NCI-H1436 (cell line): Measurements from ENCODE around the gene MAGI2.

ENCODE experiments used
- DNase-seq: peaks from one replicate; lab custom pipeline; 2025; lab: John Stamatoyannopoulos, UW

The MAGI2 gene

DNA sequence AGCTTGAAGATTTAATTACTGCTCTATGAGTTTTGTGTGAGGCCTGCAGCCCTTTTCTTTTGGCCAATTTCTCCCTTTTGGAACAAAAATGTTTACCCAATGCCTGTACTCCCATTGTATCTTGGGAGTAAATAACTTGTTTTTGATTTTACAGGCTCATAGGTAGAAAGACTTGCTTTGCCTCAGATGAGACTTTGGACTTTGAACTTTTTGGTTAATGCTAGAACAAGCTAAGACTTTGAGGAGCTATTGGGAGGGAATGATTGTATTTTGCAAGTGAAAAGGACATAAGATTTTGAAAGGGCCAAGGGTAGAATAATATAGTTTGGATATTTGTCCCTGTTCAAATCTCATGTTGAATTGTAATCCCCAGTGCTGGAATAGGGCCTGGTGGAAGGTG lies 152.0 kb downstream of the MAGI2 start:
- no peak for DNase-seq

DNA sequence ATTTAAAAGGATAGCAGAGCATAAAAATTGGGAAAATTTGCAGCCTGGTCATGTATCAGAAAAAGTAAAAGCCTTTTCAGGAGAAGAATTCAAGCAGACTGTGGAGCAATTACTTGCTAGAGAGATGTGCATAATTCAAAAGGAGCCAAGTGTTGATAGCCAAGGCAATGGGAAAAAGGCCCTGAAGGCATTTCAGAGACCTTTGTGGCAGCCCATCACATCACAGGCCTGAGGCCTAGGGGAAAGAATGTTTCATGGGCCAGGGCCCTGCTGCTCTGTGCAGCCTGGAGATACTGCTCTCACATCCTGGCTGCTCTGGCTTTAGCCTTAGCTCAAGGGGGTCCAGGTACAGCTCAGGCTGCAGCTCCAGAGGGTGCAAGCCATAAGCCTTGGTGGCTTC lies 152.9 kb downstream of the MAGI2 start:
- no peak for DNase-seq

DNA sequence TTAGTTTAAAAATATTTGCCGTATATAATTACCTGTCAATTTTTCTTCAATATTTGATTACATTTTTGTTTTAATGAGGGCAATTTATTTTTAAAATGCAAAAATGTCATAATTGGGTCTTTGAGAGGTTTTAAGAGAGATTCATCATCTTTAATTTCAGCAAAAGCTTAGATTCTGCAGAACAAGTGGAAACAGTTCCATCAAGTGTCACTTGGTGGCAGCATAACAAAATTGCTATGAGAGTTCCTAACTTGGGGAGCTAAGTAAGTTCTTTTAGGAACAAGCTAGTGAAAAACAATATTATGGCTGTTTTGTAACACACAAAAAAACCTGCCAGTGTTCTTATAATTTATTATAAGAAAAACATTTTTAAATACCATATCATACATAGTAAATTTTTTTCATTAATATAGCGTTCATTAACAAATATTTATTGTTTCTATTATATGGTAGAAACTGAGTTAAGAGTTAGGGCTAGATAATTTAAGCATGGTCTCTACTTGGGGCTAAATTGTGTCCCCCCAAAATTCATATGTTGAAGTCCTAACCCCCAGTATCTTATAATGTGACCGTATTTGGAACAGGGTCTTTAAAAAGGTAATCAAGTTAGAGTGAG lies 155.2 kb downstream of the MAGI2 start:
- peak; percentile 4 for DNase-seq

DNA sequence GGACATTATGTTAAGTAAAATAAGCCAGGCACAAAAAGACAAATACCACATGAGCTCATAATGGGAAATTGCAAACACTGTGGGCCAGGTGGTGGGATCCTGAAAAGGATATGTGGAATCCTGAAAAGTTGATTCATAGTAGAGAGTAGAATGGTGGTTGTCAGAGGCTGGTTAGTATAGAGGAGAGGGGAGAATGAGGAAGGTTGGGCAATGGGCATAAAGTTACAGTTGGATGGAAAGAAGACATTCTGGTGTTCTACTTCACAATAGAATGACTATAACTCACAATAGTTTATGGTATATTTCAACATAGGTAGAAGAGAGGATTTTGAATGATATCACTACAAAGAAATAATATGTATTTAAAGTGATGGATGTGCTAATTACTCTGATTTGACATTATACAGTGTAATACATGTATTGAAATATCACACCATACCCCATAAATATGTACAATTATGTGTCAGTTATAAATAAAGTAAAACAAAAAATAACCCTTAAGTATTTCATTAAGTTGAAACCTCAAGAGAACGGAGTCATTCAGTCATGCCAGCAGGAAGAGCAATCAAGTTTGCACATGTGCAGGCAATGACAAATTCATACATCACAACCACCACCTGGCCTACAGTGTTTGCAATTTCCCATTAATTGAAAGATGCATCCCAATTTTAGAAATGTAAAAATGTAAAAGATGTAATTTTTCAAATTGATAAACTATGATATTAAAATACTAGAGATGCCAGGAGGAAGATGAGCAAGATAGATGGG lies 156.7 kb downstream of the MAGI2 start:
- no peak for DNase-seq

DNA sequence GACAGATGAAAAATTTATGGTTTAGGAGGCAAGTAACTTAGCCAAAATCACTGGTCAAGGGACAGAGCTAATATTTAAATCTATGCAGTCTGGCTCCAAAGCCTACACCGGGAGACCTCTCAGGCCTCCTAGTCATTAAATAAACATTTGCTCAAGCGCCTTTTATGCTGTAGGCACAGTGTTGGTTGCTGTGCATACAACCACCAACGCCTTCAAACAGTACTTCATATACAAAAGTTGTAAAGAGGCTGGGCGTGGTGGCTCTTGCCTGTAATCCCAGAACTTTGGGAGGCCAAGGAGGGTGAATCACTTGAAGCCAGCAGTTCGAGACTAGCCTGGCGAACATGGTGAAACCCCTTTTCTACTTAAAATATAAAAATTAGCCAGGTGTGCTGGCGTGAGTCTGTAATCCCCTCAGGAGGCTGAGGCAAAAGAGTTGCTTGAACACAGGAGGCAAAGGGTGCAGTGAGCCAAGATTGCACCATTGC lies 159.8 kb downstream of the MAGI2 start:
- no peak for DNase-seq

DNA sequence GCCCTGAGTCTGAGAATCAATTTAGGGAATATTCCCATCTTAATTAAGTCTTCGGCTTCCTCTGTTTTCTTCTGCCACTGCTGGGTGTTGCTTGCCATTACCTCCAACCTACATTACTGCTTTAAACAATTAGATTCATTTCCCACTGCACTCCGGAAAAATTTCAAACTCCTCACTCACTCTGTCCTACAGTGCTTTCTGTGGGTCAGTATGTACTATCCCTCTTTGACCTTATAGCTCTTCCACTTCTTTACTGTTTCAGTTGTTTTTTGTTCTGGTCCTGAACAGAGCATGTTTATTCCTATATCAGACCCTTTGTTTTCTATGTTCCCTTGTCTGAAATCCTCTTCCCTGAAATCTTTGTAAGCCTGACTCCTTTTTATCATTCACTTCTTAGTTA lies 160.6 kb downstream of the MAGI2 start:
- DNase-seq = no peak

DNA sequence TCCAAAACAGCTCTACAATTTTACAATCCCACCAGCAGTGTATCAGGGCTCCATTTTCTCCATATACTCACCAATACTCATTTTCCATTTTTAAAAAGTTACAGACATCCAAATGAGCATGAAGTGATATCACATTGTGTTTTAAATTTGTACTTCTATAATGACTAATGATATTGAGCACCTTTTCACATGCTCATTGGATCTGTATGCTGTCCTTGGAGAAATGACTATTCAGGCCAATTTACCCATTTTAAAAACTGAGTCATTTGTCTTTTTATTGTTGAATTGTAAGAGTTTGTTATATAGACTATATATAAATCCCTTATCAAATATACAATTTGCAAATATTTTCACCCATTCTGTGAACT lies 162.0 kb downstream of the MAGI2 start:
- DNase-seq = no peak

DNA sequence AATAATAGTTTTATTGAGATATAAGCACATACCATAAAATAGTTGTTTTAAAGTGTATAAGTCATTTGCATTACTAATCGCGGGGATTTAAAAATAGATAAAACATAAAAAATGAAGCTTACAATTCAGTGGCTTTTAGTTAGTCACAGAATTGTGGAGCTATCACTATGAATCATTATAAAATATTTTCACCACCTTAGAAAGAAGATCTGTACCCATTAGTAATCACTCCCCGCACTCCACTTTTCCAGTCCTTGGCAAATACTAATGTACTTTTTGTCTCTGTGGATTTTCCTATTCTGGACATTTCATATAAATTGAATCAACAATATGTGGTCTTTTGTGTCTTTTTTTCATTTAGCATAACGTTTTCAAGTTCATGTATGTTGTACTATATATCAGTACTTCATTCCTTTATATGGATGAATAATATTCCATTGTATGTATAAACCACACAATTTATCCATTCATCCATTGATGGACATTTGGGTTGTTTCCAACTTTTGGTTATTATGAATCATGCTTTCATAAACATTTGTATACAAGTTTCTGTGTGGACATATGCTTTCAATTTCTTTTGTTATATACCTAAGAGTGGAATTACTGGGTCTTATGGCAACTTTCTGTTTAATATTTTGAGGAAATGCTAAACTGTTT lies 162.5 kb downstream of the MAGI2 start:
- DNase-seq = no peak

DNA sequence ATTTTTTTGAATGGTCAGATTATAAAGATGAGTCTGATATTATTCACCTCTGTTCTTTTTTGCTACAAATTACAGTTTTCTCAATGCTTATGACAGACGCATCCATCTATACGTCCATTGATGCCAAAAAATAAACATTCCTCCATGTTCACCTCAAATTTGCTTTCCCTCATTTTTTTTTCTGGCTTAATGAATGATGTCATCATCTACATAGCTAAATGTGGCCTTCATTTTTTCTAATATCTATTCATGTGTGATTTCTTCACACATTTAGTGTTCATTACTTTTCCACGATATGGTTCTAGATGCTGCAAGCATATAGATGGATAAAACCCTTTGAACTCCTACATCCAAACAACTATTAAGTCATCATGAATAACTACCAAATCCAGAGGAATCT lies 163.1 kb downstream of the MAGI2 start:
- no peak for DNase-seq

DNA sequence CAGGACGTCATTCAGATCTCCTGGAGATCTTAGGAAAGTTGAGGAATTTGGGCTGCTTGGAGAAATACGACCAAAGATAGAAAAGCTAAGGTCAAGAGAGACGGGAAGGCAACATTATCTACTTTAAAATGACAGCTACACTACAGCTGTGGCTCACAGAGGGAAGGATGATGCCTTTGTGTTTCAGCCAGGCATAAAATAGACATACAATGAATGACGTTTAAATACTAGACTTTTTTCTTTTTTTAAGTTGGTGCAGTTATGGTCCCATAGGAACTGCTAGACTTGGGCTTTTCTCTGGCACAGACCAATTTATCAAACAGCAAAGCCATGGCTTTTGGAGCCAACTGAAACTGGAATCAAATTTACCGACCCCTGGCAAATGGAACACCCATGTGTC lies 164.8 kb downstream of the MAGI2 start:
- no peak for DNase-seq

DNA sequence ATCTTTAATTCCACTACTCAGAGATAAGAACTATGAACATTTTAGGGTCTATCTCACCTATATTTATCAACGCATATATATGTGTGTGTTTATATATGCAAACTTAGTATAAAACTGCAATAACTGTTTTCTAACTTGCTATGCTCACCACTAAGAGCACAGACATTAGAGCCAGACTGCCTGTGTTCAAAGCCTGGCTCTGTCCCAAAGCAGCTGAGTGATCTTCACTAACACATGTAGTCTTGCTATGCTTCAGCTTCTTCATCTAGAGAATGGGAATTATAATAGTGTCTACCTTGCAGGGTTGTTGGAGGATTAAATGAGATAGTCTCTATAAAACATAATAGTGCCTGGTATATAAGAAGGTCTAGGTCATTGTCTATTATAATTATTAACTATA lies 165.5 kb downstream of the MAGI2 start:
- DNase-seq = no peak

DNA sequence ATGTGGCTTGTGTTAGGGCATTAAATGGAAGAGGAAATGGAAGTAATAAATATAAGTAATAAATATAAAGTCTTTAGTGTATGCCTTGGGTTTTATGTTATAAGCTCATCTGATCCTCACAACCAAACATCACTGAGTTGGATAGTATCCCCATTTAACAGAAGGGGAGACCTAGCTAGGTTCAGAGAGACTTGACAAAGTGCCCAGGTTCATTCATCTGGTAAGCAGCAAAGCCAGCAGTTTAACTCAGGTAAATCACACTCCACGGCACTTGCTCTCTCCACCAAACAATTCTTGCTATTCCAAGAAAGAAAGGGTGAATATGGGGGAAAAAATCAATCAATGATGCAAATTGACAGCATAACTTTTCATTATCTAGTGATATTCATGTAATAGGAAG lies 167.3 kb downstream of the MAGI2 start:
- DNase-seq = no peak

DNA sequence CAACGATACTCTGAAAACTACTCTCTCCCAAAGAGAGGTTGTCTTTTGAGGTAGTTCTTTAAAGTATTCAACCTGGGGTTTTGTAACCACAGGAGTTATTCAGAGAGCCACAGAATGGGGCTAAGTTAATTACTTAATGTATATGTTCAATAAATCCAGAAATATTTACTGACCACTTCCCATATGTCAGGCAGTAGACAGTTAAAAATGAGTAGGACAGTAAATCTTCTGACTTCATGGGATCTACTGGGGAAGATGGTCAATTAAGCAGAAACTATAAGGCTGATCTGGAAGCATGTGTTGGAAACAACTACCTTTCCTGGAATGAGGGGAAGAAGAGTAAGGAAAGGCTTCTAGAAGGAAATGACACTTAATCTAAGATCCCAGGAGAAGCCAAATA lies 167.7 kb downstream of the MAGI2 start:
- DNase-seq = no peak

DNA sequence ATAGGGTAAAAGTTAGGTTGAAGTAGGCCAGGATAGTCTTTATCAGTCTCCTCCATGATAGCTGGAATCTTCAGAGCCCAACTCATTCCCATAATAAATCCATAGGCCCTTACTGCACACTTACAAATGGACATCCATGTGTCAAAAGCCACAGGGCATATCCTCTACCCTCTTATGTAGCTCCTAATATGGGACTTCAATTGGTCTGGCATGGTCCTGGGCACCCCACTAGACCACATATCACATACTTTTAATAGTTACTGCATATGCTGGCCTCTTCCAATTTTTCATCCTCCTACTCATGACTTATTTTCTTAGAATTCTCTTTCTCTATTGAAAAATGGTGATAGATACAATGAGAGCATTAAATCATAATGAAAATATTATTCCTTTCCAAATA lies 169.3 kb downstream of the MAGI2 start:
- DNase-seq = no peak

DNA sequence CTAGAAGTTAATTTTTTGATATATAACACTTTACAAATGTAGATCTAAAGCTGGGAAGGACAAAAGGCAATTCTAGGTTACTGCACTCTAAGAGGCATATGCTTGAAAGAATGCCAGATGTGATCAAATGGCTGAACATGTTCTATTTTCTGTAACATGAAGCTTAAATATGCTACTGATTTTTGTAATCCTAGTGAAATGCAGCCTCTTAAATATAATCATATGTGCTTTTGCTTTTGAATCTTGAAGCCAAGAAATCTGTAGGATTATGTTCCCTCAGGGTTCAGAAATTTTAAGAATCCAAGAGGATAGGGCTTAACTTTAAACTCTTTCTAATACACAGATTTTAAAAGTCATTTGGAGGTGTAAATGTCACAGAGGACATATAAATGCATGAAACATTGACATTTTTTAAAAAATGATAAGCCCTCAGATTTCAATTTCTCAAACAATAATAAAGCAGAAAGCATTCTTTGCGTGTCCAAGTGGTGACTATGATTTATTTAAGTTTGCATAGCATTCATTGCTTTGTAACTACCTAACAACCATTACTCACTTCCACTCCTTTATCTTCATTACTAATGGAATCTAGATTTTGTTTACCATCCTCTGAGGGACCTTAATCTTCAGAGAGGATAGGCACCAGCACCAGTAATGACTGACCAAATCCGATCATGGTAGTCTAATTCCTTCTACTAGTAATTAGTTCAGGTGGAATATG lies 170.4 kb downstream of the MAGI2 start:
- DNase-seq = no peak

DNA sequence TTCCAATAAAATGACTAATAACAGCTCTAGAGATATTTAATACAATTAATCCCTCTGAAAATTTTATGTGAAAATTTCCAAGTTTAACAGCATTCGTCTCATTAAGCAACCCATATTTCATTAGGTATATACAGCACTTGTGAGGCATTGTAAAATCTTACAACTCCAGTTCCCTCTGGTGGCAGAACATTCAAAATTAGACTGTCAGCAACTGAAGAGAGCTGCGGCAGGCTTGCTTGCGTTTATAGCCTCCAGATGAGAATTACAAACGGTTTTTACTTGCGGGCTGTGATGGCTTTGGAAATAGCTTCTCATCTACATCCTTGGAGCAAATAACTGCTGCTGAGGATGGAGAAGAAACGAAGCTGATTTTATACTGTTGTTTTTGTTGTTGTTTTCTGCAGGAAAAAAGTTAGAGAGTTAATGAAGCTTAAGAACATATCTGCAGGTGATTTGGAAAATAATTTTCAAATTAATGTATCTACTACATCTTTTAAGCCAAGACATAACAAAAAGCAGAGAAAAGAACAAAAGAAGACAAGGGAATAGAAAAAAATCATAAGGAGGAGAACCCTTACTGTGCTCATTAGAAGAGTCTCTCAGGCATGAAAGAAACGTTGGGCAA lies 171.3 kb downstream of the MAGI2 start:
- DNase-seq = no peak

DNA sequence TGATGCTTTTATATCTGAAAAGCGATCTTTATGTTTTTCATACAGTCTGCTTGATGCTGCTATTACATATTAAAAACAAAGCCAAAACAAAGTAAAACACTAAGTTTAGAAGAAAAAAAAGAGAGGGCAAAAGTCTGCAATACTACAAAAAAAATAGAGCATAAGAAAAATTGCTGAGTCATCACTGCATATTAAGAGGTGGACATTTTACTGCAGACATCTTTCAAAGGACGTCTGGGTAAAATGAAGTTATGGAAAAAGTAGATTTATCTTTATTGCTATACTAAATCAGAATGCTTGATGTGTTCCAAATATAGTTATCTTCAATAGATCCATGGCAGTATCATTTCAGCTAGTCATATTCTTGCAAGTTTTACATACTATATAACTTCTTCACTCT lies 172.0 kb downstream of the MAGI2 start:
- no peak for DNase-seq

DNA sequence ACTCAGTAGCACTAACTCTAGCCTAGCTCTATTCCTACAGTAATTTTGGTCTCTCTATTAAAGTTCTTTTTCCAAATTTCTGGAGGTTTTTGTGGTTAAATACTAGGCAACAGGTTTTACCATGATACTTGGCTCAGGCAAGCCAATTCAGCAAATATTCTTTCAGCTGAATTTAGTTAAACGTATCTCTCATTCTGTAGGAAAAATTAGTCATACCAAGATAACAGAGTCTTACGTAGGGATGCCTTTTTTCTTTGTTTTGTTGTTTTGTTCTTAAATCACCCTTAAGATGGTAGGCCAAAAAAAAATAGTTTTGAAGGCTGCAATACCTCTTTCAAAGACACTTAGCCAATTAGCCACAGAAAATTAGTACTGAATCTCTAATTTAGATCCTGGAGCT lies 180.5 kb downstream of the MAGI2 start:
- no peak for DNase-seq

DNA sequence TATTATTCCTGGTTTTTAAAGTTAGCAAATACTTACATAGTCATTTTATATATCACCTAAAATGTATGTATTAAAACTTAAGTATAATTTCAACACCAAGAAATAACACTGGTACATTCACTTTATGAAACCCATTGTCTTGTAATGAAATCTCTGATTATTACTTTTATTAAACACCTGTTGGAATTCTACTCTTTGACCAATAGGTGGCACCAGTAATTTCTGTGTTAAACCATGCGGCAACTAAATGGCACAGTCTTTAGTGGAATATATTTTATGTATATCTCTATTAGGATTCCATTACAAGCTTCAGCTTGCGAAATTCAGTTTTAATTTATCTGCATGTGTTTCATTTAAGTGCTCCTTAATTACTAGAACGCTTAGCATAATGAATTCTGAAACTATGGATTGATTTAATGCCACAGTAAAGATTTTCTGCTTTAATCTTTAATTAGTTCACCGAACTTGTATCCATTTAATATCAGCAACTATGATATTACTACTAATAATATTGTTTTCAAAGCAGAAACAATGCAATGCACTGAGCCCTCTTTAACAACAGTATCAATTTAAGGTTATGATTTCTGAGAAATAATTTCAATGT lies 181.3 kb downstream of the MAGI2 start:
- no peak for DNase-seq

DNA sequence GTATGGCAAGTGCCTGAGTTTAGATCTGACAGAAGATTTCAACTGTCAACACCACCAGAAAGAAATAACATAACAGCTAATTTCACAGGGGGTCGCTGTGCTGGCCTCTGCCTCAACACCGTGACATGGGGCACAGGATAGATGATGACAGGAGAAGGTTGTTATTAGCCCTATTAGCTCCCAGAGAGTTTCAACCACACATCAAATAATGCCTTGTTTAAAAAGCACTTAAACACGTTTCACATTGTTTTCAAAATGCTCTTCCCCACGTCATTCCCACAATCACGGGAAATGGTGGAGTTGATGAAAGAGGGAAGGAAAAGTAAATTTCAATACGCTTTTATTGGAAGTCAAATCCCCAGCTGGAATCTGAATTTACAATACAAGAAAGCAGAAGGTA lies 184.7 kb downstream of the MAGI2 start:
- no peak for DNase-seq

DNA sequence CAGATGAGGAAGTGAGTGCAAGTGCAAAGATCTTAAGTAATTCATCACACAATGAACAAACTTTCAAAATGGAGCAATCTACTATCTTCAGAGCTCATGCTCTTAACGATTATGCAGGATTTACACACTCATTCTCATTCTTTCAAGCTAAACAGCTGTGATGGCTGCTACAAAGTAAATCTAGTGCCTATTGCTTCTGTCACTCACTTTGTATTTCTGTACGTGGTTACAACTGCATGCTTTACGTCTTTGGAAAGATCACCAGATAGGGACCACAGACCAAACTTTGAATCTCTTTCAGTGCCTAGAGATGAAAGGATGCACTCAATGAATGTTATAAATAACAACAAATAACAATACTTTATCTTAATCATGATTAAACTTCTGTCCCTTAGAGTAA lies 194.6 kb downstream of the MAGI2 start:
- DNase-seq = no peak

DNA sequence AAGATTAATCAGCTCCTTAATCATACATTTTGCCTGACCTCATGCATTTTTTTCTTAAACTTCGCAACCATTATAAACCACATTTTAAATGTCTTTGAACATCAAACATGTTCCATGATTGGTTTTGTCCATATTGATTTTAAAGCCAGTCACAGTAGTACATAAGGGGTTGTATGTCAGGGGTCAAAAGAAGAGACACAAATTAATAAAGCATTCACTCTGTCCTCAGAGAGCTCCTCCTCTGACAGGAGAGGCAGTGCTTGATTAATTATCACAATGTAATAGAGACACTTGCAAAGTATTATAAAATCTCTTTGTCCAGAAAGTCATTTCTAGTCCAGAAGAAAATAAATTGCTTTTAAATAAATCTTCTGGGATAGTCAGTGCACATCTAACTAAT lies 195.5 kb downstream of the MAGI2 start:
- no peak for DNase-seq
